Upper lobe of left lung (tissue), 4 donors: ENCODE measurements around the gene SLC25A20.

Experiments
- CTCF ChIP-seq, 6 experiments: fragments of 450-650 bp in 4 of 6; fragments of 200-600 bp in 2 of 6; sonication (generic) in 2 of 6; IDR thresholded peaks; one replicate each; pipeline ENCODE4 v1.5.1; 2016 to 2019; ENCODE audit warnings: antibody characterized with exemption in 6 of 6
- EP300 ChIP-seq, 4 donors: sonication (generic); formaldehyde crosslinking; IDR thresholded peaks; one replicate each; pipeline ENCODE4 v1.5.1; 2017; ENCODE audit warnings: antibody characterized with exemption in 4 of 4, control low read depth in 2 of 4
- POLR2A ChIP-seq, 4 donors: fragments of 450-650 bp; IDR thresholded peaks; one replicate each; pipeline ENCODE4 v1.5.1; 2016 to 2017; ENCODE audit warnings: antibody characterized with exemption in 4 of 4, mild to moderate bottlenecking in 2 of 4

- TF ChIP-seq CTCF (IDR thresholded peaks at IDR 0.05) (no peak), EP300 (IDR thresholded peaks at IDR 0.05) (no peak), POLR2A (IDR thresholded peaks at IDR 0.05) (no peak)
Measured at GRCh38 chr3:48945891-48946549, 47.3 kb upstream of the SLC25A20 start.
